ENCODE measurements around the gene E4F1.

DNA sequence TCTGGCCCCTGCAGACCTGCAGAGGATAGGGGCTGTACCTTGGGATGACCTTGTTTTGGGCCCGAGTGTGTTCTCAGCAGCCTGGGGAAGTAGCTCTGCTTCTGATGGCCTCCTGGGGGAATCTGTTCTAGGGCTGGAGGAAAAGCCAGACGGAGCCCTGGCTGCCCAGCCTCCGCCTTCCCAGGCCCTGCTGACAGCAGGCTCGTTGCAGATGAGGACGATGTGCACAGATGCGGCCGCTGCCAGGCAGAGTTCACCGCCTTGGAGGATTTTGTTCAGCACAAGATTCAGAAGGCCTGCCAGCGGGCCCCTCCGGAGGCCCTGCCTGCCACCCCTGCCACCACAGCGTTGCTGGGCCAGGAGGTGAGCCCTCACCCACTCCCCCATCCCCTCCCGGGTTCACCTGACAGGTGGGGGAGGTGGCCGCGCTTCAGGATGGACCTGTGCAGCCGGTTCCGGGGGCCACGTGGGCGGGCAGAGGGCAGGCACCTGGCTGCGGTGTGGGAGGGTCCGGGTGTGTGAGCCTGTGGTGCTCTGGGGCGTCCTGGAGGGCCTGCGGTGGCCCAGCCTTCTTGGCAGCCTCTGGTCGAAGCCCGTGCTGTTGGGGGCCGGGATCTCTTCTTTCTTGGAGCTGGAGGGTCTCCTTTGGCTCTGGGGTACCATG, 4.9 kb downstream of the E4F1 start:
- no peak for TF ChIP-seq POLR2A (IDR thresholded peaks at IDR 0.05)
- TF ChIP-seq, protein P1, sequence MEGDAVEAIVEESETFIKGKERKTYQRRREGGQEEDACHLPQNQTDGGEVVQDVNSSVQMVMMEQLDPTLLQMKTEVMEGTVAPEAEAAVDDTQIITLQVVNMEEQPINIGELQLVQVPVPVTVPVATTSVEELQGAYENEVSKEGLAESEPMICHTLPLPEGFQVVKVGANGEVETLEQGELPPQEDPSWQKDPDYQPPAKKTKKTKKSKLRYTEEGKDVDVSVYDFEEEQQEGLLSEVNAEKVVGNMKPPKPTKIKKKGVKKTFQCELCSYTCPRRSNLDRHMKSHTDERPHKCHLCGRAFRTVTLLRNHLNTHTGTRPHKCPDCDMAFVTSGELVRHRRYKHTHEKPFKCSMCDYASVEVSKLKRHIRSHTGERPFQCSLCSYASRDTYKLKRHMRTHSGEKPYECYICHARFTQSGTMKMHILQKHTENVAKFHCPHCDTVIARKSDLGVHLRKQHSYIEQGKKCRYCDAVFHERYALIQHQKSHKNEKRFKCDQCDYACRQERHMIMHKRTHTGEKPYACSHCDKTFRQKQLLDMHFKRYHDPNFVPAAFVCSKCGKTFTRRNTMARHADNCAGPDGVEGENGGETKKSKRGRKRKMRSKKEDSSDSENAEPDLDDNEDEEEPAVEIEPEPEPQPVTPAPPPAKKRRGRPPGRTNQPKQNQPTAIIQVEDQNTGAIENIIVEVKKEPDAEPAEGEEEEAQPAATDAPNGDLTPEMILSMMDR (IDR thresholded peaks at IDR 0.05 in 4 of 5, conservative IDR thresholded peaks at IDR 0.05 in 1 of 5): no peak

Measured in gastrocnemius medialis (tissue), 4 donors.